Hippocampal formation (tissue), 2 donors: ENCODE data around the gene SMOC2.
"Not testable (repeated sequence)": the region's sequence is repeated elsewhere in the genome, so short reads cannot be mapped to it uniquely, and the experiment has no call there.

Source experiments
- DNase-seq, 2 donors: peaks; one replicate each; lab custom pipeline; 2025; lab: John Stamatoyannopoulos, UW

The SMOC2 gene

GRCh38 chr6:168601111-168601510, 160.1 kb downstream of the SMOC2 start:
- no peak for DNase-seq

- no peak for DNase-seq
Observed at GRCh38 chr6:168601546-168601945, 160.6 kb downstream of the SMOC2 start.

DNA sequence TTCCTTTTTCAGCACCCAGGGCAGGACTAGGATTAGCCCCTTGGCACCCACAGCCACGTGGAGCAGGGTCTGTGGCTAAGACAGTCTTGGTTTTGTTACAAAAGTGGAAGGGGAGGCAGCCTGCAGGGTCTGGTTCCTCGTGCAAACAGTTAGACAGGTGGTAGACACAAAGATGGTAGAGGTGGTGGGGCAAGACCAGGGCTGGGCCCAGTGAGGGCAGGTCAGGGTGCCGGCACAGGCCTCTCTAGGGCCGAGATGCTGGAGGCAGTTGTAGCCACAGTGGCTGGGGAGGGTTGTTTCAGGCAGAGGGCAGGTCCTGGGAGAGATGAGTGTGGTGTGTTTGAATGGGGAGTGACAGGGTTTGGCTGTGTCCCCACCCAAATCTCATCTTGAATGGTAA, 161.6 kb downstream of the SMOC2 start:
- DNase-seq = no peak

DNA sequence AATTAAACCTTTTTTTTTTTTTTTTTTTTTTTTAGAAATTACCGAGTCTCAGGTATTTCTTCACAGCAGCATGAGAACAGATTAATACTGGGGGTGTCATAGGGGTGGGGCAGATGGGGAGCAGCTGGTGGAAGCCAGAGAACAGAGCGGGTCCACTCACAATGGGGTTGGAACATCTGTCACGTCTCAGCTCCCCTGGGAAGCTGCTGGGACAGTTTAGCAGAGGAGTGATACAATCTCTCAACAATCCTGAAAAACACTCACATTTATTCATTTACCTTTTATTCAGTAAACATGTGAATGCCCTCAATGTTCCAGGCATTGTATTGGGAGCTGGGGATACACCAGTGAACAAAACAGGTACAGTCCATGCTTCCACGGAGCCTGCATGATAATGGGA, 162.2 kb downstream of the SMOC2 start:
- no peak for DNase-seq

DNA sequence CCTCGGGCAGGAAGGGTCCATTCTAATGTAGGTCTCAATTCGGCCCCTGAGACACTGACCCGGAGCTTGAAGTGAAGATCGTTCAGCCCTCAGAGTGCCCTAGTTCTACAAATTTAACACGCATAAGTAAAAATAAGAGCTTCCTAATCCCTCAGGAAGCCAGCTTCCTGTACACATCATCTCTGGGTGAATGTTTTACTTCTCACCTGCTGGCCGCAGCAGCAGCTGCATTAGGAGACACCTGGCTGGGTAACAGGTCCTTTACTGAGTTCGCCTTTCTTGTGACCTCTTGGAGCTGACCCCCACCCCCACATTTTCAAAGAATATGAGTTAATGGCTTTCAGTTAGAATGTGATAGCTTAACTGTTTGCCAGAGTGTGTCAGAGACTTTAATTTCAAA, 165.0 kb downstream of the SMOC2 start:
- no peak for DNase-seq

DNA sequence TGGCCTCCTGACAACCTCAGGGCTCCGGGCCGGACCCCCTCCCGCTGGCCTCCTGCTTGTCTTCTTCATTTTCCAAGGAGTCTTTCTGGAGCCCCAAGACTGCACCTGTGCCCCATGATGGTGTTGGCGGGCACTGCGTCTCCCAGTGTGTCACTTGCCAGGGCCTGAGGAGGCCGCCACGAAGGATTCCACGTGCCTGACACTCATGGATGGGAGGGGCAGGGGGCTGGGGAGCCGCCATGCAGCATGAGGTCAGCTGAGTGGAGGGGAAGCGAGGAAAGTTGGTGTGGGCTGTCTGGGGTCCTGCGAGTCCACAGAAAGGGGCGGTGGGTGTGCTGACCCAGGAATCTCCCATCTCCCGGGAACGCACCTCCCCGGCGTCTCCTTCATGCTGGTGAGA, 165.7 kb downstream of the SMOC2 start:
- DNase-seq = no peak

GRCh38 chr6:168607272-168608112, 166.5 kb downstream of the SMOC2 start:
- DNase-seq = no peak

DNA sequence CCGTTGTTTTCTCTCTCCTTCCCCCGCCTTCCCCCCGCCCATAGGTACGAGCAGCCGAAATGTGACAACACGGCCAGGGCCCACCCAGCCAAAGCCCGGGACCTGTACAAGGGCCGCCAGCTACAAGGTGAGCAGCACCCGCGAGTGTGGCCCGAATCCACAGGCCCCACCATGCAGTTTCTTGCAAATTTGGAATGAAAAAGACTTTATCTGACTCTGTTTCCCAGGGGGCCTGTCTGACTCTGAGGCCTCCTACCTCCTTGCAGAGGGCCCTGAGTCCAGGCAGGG, 167.1 kb downstream of the SMOC2 start:
- no peak for DNase-seq

DNA sequence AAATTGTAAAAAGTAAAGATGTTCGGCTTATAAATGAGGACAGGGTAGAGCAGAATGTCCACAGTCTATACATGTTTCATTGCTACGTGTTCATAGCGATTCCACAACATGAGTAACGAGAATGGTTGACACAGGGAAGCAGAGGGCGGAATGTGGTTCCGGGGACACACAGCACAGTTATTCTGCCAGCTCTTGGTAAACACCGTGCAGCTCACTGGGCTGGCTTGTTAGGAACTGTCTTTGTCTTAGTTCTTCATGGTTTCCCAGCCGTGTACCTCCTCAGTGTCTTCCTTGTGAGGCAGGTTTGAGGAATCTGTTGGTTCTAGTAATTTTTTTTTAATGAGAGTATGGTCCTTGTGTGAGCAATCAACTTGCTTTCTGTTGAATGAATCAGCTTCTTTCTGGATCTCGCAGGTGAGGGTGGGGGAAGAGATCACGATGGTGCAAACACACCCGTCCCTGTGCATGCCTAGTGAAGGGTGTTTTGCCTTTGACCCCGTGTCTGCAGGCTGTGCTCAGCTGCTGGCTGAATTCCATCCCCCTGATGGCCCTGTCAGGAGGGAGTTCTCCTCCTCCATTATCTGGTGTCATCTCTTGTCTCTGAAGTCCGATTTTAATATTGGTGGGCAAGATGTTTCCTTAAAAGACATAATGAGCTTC, 168.2 kb downstream of the SMOC2 start:
- no peak for DNase-seq

DNA sequence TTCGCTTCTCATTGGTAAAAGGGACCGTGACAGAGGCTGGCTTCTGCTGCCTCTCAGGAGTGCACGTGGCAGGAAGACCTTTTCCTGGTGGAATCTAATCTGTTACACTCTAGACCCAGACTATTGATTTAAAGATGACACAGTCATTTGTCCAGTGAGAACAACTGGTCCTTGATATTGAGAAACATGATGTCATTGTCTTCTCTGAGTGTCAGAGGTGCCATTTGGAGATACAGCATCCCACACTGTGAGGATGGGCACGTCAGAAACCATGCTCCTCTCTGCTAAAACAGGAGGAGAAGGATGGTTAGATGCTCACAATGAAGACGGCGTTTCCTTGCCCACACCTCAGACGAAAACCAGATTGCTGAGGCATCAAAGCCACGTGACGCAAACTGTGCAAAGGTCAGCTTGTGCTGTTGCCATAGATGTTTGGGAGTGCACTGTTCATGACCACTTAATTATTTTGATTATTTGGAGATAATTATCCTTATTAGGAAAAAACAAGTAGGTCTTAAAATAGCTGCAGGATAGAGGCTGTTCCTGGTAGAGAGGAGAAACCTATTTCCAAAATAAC, 169.0 kb downstream of the SMOC2 start:
- DNase-seq = no peak

DNA sequence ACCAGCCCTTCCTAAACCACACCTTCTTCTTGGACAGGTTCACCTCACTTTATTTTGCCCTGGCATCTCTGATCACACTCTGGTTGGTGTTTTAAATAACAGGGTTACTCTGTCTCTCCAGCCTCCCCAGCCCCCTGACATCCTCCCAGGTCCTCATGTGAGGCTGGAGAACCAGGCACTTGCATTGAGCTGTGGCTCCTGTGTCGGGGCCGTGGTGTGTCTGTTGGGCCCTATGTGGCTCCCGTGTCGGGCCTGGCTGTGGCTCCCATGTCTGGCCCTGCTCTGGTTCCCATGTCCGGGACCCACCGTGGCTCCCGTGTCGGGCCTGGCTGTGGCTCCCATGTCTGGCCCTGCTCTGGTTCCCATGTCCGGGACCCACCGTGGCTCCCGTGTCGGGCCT, 170.0 kb downstream of the SMOC2 start:
- not testable (repeated sequence) for DNase-seq

GRCh38 chr6:168611691-168612090, 170.7 kb downstream of the SMOC2 start:
- no peak for DNase-seq

GRCh38 chr6:168612586-168612985, 171.6 kb downstream of the SMOC2 start:
- DNase-seq = no peak

DNA sequence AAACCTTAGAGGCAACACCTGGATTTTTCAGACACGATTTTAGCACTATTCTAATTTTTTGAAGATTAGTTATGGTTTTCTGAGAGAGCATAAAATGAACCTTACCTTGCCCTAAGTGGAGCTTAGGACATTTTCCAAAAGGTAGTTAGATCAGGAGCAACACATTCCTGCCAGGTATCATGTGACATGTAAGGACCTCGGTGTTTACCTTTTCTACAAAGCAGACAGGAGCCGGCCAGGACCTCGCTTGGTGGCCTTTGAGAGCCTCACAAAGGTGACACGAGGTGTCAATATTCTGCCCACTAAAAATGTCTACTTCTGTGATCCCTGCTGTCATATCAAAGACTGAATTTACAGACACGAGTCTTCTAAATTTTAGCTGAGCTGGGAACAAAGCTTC, 174.9 kb downstream of the SMOC2 start:
- no peak for DNase-seq

DNA sequence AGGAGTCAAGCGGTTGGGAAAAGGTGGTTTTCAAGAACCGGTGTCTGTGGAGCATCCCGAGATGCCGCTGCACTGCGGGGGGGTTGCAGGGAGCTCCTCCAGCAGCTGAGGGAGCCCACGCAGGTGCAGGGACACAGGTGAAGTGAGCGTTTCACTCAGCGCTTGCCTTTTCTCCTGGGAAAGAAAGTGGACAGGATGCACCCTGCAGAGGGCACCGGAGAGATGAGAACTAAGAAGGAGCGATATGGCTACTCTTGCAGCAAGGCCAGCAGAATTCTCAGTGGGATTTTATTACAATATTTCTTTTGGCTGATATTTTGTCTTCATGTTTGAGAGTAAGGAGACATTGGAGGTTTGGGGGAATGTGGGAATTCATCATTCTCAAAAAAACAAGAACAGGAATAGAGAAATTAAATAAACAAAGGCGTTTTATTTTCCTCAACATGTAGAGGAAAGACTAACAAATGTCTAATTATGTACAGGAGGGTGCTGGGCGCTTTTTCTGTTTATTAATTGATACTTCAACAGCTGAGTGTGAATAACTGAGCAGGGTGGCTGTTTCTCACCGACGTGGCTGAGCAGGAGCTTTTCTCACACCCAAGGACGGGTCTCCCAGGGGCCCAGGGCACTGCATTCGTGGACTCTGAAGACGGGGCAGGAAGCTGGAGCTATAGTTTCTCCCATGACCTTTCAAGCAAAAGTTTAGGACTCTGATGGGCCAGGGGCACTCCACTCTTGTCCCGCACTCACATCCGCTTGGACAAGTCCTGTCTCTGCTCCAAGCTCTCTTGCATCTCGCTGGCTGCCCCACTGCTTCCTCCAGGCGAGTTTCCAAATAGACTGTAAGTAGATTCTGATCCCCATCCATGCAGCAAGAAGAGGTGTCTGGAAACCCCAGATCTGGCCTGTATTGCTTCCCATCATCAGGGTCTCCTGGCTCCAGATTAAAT, 176.1 kb downstream of the SMOC2 start:
- DNase-seq = peak in 1 of 2 donors; percentile 19

GRCh38 chr6:168618546-168619315, 177.7 kb downstream of the SMOC2 start:
- DNase-seq = no peak

DNA sequence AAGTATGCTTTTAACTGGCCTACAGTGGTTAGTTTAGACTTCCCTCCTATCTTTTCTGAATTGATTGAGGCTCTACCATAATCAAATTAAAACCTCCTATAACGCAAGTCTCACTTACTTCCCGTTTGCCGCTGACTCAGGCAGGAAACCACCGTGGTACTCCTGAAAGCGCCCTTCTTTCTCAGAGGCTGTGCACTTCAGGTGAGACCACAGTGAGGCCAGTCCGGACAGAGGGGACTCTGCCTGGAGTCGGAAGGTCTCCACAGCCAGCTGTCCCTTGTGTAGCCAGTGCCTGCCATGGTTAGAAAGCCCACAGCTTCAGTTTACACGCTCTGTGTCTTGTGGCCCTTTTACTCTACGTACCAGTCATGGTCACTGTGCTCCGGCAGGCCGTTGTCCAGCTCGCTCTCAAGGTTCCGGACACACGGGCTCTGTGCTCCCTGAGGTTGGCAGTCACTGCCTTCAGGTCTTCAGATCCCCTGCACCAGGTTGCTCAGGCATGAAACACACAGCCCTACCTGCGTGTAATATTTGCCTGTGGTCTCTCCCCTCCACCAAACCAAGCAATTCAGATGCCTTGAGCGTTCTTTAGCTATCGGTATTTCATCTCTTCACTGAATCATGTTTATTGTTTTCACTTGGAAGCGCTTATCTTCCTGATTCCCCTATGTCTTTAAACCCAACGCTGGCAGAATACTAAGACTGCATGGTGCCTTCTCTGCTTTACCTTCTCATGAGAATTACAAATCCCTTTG, 178.8 kb downstream of the SMOC2 start:
- no peak for DNase-seq

DNA sequence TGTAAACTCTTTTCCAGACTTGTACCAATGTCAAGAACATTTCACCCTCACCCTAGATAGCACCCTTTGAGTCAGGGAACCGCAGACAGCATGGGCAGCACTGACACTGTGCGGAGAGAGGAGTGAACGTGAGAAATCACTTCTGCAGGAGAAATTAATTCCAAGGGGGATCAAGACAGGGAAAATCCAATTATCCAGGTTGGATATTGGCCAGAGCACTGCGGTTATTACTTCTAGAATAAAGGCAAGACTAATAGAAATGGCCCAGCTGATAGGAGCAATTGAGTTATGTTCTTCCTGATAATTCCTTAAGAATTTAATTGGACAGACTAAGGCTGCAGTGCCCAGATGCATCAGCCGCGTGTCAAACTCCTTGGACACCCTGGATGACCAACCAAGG, 179.6 kb downstream of the SMOC2 start:
- no peak for DNase-seq

- no peak for DNase-seq
Observed at GRCh38 chr6:168623736-168624135, 182.8 kb downstream of the SMOC2 start.

GRCh38 chr6:168624540-168624939, 183.6 kb downstream of the SMOC2 start:
- DNase-seq = no peak

GRCh38 chr6:168624948-168625347, 184.0 kb downstream of the SMOC2 start:
- no peak for DNase-seq
